ENCODE results near the gene HTR2B. TPM values are rescaled to one million over a fixed set of nuclear protein-coding genes. Genes with fewer than 3 reads are reported as not detected.

The HTR2B gene
- total and polyA plus RNA-seq, 2 of the 13 experiments (the other 11 are each of a cell fraction or from before 2014, with no cell fraction given), result 0.08 TPM; not detected in 1

GRCh38 chr2:231123362-231123898 lies 1.4 kb downstream of the HTR2B start (continued):
- TF ChIP-seq CTCF (CRISPR knock-in tag; IDR thresholded peaks at IDR 0.05), result no peak
- peak; percentile 27 for TF ChIP-seq TEAD3 (CRISPR knock-in tag; optimal IDR thresholded peaks at IDR 0.05; ENCODE audit: borderline replicate concordance)
- TF ChIP-seq ZBTB43 (CRISPR knock-in tag; conservative IDR thresholded peaks at IDR 0.05), result no peak
- peak; percentile 33; the same call in 1 of the 2 replicates for TF ChIP-seq ZNF362 (CRISPR knock-in tag; IDR thresholded peaks at IDR 0.05; ENCODE audit: borderline replicate concordance)
- no peak for TF ChIP-seq CHCHD3 (CRISPR knock-in tag; IDR thresholded peaks at IDR 0.05)
- TF ChIP-seq CREB1 (IDR thresholded peaks at IDR 0.05), result no peak
- TF ChIP-seq CREB1 (CRISPR knock-in tag; IDR thresholded peaks at IDR 0.05), result no peak
- no peak for TF ChIP-seq TFAP4 (IDR thresholded peaks at IDR 0.05; ENCODE audit: borderline replicate concordance, low read depth)
- 0 out of 2 replicates have a peak, but pooled peaks have one; percentile 26 for TF ChIP-seq MIXL1 (CRISPR knock-in tag; IDR thresholded peaks at IDR 0.05)
- no peak for TF ChIP-seq ZFX (CRISPR knock-in tag; IDR thresholded peaks at IDR 0.05; ENCODE audit: low read depth)
- TF ChIP-seq NBN (conservative IDR thresholded peaks at IDR 0.05), result no peak
- TF ChIP-seq TCF7 (IDR thresholded peaks at IDR 0.05; ENCODE audit: low read depth), result peak; percentile 79
- TF ChIP-seq ZSCAN29 (CRISPR knock-in tag; conservative IDR thresholded peaks at IDR 0.05), result no peak
- no peak for TF ChIP-seq ZMAT3 (CRISPR knock-in tag; conservative IDR thresholded peaks at IDR 0.05)
- no peak for TF ChIP-seq ZNF605 (CRISPR knock-in tag; IDR thresholded peaks at IDR 0.05)
- TF ChIP-seq ZNF496 (CRISPR knock-in tag; IDR thresholded peaks at IDR 0.05; ENCODE audit: insufficient replicate concordance), result no peak
- peak; percentile 30; the same call in 1 of the 2 replicates for TF ChIP-seq ELF3 (CRISPR knock-in tag; IDR thresholded peaks at IDR 0.05)
- TF ChIP-seq HNF4A (CRISPR knock-in tag; IDR thresholded peaks at IDR 0.05), result no peak

Measured in HepG2 (cell line).